Measurements from ENCODE around the gene DOCK2. TPM values are rescaled to one million over a fixed set of nuclear protein-coding genes. Genes with fewer than 3 reads are reported as not detected.

The DOCK2 gene
- total RNA-seq, 1 donor from 2014 or later: 108 TPM

GRCh38 chr5:169893571-169893970 lies 256.5 kb downstream of the DOCK2 start:
- H3K9me3 ChIP-seq: no peaks in the 10 kb centered on the region
- no peak for ATAC-seq
- no peak for TF ChIP-seq CTCF (IDR thresholded peaks at IDR 0.05)
- no peaks in the 10 kb centered on the region for H3K36me3 ChIP-seq
- intact Hi-C loops (cut with DNase I): no loop called here
- no peaks in the 10 kb centered on the region for H3K27me3 ChIP-seq (ENCODE audit: low read depth)
- H3K4me3 ChIP-seq: no peak overlapping the region
- H3K4me1 ChIP-seq: no peaks in the 10 kb centered on the region
- DNase-seq: no peak
- H3K27ac ChIP-seq: no peak overlapping the region

GRCh38 chr5:169895926-169896325 lies 258.9 kb downstream of the DOCK2 start:
- H3K27ac ChIP-seq: no peak overlapping the region
- no peaks in the 10 kb centered on the region for H3K27me3 ChIP-seq (ENCODE audit: low read depth)
- ATAC-seq (peak in 1 of 2 donors; percentile 21), DNase-seq (no peak)
- H3K4me1 ChIP-seq: no peaks in the 10 kb centered on the region
- no peak overlapping the region for H3K4me3 ChIP-seq
- H3K36me3 ChIP-seq: no peaks in the 10 kb centered on the region
- intact Hi-C loops (cut with DNase I): no loop called here
- H3K9me3 ChIP-seq: no peaks in the 10 kb centered on the region
- no peak for TF ChIP-seq CTCF (IDR thresholded peaks at IDR 0.05)

- DNase-seq (no peak), ATAC-seq (no peak)
- Histone ChIP-seq H3K4me1 (no peaks in the 10 kb centered on the region), H3K36me3 (no peaks in the 10 kb centered on the region), H3K4me3 (no peak overlapping the region), H3K27me3 (ENCODE audit: low read depth) (no peaks in the 10 kb centered on the region), H3K9me3 (no peaks in the 10 kb centered on the region), H3K27ac (no peak overlapping the region)
- intact Hi-C loops (cut with DNase I): no loop called here
- no peak for TF ChIP-seq CTCF (IDR thresholded peaks at IDR 0.05)
These were observed 260.4 kb downstream of the DOCK2 start for GRCh38 chr5:169897481-169897880.

GRCh38 chr5:169901896-169902295 lies 264.8 kb downstream of the DOCK2 start:
- Histone ChIP-seq H3K36me3 (no peaks in the 10 kb centered on the region), H3K27me3 (ENCODE audit: low read depth) (no peaks in the 10 kb centered on the region), H3K4me3 (no peak overlapping the region), H3K27ac (no peak overlapping the region), H3K4me1 (no peaks in the 10 kb centered on the region), H3K9me3 (no peaks in the 10 kb centered on the region)
- no peak for ATAC-seq
- no peak for TF ChIP-seq CTCF (IDR thresholded peaks at IDR 0.05)
- intact Hi-C loops (cut with DNase I): no loop called here
- DNase-seq: no peak

- DNase-seq (no peak), ATAC-seq (no peak)
- no peaks in the 10 kb centered on the region for H3K36me3 ChIP-seq
- no peak overlapping the region for H3K27ac ChIP-seq
- intact Hi-C loops (cut with DNase I): no loop called here
- no peaks in the 10 kb centered on the region for H3K9me3 ChIP-seq
- no peaks in the 10 kb centered on the region for H3K4me1 ChIP-seq
- no peak for TF ChIP-seq CTCF (IDR thresholded peaks at IDR 0.05)
- no peaks in the 10 kb centered on the region for H3K27me3 ChIP-seq (ENCODE audit: low read depth)
- H3K4me3 ChIP-seq: no peak overlapping the region
These were observed 267.0 kb downstream of the DOCK2 start for GRCh38 chr5:169904059-169904458.

- H3K4me3 ChIP-seq: no peak overlapping the region
- no peaks in the 10 kb centered on the region for H3K4me1 ChIP-seq
- DNase-seq (no peak), ATAC-seq (no peak)
- no peak for TF ChIP-seq CTCF (IDR thresholded peaks at IDR 0.05)
- H3K27me3 ChIP-seq (ENCODE audit: low read depth): no peaks in the 10 kb centered on the region
- no peaks in the 10 kb centered on the region for H3K36me3 ChIP-seq
- intact Hi-C loops (cut with DNase I): no loop called here
- H3K9me3 ChIP-seq: no peaks in the 10 kb centered on the region
- no peak overlapping the region for H3K27ac ChIP-seq
These were observed 267.4 kb downstream of the DOCK2 start for GRCh38 chr5:169904508-169904907.
